Measurements from ENCODE around the gene P4HB.

DNA sequence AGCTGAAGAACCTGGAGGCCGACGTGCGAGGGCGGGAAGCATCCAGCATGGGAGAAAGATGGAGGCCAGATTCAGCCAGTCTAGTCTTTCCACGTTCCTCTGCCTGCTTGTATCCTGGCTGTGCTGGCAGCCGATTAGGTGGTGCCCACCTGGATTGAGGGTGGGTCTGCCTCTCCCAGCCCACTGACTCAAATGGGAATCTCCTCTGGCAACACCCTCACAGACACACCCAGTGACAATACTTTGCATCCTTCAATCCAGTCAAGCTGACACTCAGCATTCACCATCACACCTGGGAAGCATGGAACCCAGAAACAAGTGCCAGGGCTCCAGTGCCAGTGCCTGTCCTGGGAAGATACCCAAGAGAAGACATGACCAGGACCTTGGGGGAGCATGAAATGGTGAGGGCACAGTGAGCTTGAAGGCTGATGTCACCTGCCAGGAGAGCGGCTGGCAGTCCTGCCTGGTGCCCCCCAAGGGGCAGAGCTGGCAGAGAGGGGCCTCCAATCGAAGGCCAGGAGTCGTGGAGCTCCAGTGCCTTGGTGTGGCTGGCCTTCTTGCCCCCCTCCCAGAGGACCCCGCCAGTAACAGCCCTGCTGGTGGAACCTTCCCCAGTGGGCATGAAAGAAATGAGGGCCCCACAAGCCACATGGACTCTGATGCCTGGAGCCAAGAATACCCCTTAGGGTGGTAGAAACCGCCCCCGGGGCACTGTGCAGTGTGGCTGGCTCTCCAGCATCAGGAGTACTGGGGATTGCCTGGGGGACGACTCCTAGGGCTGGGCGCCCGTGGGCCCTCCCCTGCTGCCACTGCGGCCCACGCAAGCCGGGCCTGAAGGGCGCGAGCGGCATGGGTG lies 41.1 kb upstream of the P4HB start:
- TF ChIP-seq, protein P1, sequence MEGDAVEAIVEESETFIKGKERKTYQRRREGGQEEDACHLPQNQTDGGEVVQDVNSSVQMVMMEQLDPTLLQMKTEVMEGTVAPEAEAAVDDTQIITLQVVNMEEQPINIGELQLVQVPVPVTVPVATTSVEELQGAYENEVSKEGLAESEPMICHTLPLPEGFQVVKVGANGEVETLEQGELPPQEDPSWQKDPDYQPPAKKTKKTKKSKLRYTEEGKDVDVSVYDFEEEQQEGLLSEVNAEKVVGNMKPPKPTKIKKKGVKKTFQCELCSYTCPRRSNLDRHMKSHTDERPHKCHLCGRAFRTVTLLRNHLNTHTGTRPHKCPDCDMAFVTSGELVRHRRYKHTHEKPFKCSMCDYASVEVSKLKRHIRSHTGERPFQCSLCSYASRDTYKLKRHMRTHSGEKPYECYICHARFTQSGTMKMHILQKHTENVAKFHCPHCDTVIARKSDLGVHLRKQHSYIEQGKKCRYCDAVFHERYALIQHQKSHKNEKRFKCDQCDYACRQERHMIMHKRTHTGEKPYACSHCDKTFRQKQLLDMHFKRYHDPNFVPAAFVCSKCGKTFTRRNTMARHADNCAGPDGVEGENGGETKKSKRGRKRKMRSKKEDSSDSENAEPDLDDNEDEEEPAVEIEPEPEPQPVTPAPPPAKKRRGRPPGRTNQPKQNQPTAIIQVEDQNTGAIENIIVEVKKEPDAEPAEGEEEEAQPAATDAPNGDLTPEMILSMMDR (IDR thresholded peaks at IDR 0.05) = no peak
- no peak for TF ChIP-seq EZH2 (IDR thresholded peaks at IDR 0.05; ENCODE audit: borderline replicate concordance, insufficient read depth, low read depth, low read length, poor library complexity, severe bottlenecking)

Data from B cell (primary cell).